ELR (cell line): ENCODE data around the gene GRID1.

Source experiments
- DNase-seq: peaks from one replicate; pipeline ENCODE4 v3.0.0-alpha.2; 2015; ENCODE audit warnings: low read depth

Gene GRID1

DNA sequence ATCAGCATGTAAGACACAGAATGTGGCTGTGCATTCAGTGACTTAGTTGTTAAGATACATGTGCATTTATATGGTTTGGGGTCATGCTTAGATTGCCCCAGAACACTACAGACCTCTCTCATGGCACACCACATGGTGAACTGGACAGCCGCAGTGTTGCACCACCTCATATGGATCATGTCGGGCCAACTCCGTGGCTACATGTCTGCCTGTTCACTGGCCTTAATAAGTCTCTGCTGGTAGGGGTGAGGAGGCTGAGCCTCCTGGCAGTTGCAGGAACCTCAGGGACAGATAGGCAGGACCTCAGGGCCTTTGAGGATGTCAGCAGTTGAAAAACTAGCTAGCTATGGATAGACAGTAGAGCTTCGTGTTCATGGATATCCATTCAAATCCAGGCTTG, 751.0 kb downstream of the GRID1 start:
- no peak for DNase-seq

DNA sequence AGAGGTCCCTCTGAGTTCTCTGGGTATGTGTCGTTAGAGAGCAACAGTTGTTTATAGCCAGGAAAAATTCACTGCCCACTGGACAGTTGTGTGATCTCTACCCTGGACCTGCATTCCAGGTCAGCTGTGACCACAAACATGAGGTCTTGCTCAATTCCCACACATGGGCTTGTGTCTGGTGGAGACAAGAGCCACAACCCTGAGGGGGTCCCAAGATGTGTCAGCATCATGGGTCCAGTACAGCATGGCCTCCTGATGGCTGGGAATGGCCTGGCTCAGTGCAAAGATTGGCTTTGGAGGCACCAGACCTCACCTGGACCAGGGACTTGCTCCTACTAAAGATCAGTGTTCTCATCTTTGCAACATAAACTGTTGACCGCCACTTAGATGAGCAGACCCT, 751.6 kb downstream of the GRID1 start:
- DNase-seq, result no peak

DNA sequence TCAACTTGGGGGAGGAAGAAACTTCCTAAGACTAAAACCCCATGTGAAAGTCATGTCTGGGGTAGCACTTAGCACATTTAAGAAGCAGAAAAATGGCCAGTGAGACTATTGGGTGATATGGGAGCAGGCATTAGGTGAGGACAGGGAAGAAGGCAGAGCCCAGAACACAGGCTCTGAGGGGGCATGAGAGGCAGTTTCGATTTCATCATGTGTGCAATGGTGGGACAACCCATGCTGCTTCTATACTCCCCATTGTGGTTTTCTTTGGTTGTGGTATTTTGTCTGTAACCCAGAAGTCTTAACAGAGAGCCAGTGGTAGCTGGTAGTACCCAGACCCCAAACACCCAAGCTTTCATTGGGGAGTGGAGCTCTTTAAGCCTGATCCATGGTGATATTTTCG, 752.0 kb downstream of the GRID1 start:
- DNase-seq, result no peak

DNA sequence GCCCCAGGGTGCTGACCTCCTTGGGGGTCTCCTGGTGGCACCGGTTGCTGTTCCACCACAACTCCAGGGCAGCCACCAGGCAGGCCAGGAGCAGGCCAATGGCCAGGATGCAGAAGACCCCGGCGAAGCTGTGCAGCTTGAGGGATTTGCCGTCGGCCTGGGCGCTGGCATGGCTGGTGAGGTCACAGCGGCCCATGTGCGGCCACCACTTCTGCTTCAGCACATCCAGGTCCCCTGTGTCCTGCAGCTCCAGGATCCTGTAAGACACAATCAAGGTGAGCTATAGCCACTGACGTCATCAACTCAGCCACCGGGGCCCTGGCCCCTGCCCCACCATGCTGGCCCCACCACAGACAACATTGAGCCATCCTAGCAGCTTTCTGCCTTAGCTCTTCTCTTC, 753.2 kb downstream of the GRID1 start:
- no peak for DNase-seq

DNA sequence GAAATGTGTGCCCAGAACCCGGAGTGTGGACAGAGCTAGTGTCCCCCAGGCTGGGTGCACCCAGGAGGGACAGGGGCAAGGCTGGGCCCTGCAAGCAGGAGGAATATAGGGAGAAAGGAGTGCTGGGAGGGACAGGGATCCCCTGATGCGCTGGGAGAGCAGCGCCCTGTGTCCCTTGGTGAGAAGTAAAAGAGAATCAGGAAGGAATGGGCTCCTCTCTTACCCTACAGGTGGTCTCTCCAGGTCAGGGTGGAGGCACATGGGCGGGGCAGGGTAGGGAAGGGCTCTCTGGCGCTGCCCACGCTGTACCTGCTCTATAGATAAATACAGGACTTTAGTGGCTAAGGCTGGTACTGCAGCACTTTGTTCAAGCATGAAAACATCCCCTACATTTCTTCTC, 753.8 kb downstream of the GRID1 start:
- no peak for DNase-seq

DNA sequence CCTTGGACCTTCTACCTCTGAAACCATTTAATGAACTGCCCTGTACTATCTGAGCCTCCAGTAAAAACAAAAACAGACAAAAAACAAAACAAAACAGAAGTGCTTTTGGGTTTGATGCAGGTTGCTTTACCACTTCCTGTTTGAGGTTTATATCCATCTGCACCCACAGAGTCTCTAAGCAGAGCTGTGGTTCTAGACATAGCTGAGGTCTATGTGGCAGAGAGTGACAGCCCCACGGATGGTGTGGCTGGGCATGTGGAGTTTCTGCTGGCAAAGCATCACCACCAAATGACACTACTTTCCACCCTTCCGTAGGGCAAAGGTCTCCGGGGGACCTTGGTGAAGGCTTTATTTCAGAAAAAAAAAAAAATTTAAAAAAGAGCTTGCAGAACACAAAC, 754.2 kb downstream of the GRID1 start:
- DNase-seq, result no peak

DNA sequence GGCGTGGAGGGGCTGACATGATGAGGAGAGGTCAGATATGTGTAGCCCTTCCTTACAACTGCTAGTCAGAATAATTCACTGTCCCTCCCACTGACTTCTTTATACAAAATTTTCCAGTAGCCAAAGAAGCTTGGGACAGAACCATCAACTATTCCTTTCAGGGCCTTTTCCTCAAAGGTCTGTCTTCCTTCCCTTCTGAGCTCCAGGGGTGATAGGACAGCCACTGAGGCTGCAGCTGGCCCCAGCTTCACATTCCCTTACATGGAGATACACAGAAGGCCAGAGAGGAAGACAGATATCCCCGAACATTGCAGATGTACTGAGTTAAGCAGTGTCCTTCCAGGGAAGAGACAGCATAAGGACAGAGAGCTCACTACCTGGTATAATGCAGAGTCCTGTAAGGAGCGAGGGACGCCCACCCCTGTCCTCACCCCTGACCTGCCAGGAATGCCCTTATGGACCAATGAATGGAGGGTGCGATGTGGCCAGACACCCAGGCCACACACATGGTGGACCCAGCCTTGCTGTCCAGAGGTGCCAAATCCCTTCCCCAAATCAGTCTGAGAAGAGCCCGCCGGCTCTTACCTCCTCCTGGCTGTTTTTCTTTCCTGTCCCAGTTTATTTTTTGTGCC, 754.7 kb downstream of the GRID1 start:
- DNase-seq, result no peak

DNA sequence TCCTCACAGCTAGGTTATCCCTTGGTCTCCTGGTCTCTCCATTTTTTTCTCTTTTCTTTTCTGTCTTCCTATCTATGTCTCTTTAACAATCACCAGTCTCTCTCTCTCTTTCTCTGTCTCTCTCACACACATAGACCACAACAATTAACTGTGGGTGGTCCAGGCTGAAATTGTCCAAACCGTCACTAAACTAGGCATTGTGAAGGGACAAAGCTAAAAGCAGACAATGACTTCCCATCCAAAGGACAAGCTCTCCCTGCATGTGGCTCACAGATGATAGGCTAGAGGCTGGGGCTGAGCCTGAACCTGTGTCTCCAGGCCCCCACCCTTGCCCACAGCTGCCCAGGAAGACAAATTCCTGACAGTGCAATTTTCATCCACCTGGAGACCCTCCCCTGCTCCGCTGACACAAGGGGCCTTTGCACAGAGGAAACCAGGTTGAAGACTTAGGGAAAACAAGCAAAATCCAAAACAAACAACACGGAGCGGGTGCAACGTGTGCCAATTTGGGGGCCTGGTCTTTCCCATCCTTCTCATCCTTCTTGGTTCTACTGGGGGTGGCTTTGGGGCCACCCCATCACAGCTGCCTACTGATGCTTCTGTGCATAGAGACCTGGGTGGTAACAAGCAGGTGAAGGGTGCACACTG, 755.4 kb downstream of the GRID1 start:
- DNase-seq, result no peak

DNA sequence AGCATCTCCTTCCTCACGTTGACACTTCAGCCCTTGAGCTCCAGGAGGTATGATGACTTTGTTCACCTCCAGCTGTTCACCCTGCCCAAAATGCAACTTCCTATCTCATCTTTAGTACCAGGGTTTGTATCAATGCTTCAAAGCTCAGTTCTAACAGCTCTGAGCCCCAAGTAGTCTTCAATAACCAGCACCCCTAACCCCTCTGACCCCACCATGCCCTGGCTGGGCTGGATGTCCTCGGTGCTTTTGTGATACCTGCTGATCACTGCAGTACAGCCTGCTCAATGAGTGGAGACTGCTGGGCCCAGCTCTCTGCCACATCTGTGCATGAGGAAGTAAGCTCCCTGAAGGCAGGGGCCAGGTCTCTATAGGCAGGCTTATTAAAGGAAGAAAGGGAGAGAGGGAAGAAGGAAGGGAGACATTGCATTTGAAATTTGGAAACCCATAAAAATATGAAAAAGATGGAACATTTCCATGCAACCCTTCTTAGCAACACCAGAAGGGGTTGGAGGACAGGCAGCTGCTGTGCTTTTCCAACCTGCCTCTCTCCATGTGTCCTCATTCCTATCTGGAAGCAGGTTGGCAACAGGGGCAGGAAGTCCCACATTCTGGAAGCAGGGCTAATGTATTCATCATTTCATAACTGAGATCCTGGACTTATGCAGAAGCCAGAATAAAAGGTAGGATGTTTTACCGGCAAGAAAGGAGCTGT, 756.1 kb downstream of the GRID1 start:
- DNase-seq, result no peak

DNA sequence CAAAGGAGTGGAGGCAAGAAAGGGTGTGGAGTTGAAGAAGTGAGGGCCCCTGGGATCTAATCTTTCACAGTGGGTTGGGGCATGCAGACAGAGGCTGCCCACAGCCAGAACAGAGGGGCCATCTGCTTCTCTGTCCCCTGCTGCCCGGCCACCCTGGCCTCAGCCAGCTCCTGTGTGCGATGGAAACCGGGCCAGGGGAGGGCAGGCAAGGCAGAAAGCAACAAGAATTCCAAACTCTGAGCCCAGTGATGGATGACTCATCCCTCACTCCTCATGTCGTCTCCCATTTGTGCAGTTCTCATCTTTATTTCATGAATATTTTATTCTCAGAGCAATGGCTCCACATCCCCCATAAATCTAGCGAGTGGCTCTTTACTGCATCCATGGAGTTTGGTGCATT, 757.1 kb downstream of the GRID1 start:
- no peak for DNase-seq

DNA sequence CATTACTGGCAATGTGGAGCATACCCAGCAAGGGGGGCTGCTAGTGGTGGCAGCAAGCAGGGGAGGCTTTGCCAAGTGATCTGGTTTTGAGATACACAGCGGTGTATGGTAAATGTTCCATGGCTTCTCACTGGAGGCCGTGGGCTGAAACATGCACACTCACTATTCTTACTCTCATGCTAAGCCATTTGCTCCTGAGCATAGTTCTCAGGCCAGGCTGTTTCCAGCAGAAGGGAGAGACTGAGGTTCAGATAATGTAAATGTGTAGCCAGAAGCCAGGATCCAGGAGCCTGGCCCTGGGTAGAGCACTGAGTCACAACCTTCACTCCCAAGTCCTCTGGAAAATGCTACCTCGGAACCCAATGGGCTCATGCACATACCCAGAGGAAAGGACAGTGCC, 757.9 kb downstream of the GRID1 start:
- no peak for DNase-seq

DNA sequence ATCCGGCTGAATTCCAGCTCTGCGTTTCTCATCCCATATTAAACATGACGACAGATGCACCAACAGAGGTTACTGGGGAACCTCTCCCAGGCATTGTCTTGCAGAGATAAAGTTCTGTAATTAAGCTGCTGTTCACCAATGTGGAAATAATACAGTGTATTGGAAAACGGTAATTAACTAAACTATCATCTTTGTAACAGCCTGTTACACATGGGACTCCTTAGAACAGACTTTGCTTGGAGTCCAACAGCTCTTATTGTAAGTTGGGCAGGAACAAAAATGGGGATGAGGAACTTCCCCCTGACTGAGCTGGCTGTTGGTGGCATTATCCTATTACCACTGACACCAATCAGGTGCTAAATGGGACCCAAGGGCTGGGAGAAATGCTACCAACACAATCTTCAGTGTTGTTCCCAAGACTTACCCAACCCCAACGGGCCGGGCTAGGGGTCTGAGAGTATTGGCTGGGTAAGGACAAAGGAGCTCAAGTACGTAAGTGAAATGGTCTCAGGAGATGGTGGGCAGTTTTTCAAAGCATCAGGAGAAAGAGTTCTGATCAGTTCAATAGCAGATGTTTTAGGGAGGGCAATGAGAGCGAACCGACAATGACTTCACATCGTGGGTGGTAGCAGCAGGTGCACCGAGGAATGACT, 759.4 kb downstream of the GRID1 start:
- DNase-seq, result no peak

DNA sequence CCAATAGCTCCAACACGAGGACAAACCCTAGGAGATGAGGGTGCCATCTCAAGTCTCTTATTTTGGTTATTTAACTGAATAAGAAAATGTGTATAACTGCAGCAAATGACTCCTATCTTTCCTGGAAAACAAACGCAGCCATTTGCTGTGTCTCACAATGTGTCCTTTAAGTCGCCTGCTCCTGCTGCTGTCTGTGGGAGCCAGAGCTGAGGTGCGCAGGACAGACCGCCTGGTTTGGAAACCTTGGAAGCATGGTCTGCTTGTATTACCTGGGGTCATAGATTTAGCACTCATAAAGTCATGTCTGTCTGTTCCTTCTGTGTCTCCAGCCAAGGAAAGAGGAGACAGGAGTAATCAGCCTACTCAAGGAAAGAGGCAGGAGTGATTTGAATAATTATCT, 760.2 kb downstream of the GRID1 start:
- no peak for DNase-seq

DNA sequence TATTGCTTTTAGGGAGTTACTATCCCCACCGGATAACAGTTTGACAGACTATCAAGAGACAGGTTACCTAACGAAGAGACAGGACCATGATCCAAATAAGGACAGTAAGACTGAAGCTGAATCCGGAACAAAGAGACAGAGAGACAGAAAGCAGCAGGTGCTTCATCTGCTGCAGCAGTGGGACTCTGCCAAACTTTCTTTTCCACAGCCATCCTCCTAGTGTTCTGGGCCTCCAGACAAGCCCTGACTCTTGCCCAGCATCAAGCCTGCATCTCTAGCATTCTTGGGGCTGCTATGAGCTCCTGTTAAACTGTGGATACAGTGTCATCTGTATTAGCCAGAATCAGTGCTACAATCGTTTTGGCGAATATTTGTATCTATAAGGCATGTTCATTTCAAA, 761.7 kb downstream of the GRID1 start:
- DNase-seq, result no peak

DNA sequence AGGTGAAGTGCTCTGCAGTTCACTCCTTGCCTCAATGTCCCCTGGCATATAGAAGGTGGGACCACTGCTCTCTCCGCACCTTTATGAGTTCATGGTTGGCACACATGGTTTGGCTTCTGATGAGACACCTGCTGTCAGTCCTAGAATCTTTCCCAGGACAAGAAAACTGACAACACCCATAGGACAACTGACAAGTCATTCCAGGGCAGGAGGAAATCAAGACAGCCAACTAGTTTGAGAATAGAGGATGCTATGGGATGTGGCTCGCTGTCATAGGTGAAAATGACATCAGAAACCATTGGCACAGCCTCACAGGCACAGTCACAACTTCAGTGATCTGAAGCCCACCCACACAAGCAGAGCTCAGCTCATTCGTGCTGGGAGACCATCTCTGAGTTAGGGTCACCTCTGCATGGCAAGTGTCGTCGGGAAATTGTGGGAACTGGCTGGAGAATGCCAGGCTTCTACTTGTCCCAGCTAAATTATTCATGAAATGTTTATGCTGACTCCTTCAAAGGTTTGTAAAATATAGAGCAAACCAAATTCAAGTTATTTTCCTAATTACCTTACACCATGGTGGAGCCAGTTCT, 762.4 kb downstream of the GRID1 start:
- no peak for DNase-seq

DNA sequence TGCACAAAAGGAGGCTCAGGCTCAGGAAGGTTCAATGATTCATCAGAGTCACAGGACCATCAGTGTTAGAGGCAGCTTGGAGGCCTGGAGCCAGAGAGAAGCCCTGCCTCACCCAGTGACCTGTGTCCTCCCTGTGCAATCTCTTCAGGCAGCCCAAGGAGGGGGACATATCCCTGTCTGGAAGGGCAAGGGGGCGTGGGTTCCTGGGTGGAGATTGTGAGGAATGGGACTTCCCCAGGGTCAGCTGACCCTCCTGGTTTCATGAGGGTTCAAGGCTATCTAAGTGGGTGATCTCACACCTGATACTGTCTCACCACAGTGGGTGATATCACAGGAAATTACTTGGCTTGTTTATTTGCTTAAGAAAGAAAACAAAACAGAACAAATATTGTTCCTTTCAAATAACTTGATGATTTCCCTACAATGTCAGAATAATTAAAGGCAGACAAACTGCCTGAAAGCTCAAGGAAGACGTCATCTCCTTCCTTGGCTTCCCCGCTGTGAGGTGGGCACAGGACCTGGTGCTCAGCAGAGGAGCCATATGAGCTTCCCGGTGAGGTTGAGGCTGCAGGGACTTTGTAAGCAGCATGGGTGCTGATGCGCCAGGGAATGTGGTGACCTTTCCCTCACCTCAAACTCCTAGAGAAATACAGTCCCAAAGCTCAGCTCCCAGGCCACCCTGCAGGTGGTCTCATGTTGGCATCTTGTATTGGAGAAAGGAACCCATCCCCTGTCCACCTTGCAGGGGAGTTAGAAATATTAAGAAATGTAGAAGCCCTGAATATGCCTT, 763.2 kb downstream of the GRID1 start:
- DNase-seq, result no peak

DNA sequence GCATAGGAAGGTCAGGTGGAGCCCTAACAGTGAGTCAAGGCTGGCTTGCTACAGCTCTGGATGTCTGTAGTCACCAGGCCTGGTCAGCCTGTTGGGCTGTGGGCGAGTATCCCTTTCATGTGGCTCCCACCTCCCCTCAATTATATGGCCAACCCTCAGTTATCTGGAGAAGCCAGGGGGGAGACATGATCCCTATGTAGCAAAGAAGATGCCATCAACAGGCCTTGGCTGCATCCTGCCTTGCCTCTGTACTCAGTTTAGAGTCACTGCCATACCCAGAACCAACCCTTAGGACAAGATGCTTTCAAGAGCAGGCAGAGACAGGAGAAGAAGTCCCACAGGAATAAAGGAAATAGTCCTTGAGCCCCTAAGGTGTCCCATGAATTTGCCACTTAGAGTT, 763.9 kb downstream of the GRID1 start:
- DNase-seq, result no peak

DNA sequence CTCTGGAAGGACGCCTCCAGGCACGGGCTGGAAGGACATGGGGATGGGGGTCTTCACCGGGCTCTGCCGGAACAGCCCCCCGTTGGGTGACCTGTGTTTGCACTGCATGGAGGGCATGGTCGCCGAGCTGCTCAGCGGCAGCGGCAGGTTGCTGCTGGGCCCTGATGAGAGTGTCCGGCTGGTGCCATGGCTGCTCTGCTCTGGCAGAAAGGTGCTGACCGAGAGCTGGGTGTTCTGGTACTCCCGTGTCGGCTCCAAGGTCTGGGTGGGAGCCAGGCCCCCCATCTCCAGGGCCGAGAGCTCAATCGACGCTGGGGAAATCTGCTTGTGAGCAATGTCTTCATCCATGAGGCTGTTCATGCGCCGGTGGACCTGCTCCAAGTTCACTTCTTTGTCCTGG, 764.3 kb downstream of the GRID1 start:
- no peak for DNase-seq

DNA sequence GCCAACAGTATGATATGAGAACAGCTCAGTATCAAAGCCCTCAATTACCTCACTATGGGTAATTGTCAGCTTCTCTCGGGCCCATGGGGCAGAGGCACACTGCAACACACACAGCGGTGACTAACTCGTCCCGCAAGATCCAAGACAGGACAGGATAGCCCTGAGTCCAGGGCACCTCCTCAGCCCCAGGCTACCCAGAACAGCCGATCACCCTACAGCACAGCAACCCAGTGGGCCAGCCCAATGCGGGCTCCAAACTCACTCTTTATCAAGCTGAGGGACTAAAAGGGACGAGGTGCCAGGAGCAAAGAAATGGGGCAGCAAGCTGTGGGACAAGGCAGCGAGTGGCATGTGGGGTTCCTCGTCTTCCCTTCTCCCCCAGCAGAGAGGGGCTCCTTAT, 765.1 kb downstream of the GRID1 start:
- DNase-seq, result no peak

DNA sequence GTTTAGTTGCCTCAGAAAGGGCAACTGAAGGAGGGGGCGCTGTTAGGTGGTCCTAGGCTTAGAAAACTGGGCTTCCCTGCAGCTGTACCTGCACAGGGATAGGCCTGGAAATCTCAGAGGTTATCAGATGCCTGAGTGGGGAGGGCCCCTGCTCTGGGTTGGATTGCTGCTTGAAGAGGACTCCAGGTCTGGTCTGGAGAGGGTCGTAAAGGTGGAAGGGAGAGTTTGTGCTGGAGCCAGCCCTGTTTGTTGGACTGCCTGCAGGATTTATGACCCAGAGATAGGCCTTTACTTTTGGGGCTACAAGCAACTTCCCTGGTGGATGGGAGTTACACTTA, 765.9 kb downstream of the GRID1 start:
- DNase-seq, result no peak

DNA sequence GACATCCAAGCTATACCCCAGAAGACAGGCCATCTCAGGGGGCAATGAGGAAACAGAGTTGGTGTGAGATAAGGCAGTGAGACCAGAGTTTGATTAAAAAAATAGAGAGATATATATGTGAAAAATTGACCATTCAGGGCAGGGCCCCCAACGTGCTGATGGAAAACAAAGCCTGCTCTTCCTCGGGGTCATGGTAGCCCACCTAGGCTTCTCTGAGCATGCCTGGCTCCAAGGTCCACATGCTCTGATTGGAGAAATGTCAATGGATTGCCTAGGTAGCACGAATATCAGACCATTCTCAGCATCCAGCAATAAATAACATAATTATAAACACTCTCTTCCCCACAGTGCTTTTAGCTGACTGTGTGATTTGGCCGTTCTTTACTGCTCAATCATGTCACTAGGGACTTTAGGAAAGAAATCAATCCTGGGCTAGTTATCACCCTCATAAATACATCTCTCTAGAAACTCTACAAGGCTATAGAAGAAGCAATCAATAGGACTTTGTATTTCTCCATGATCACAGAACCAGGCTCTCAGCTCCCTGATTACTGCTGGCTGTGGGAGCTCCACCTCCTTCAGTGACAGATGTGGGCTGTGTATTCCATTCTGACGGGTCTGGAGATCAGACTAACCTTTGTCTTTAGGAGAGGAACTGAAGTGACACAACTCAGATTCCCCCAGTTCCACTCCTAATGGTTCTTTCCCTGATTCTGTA, 766.4 kb downstream of the GRID1 start:
- no peak for DNase-seq
